B cell (primary cell): Measurements from ENCODE around the gene SEL1L. TPM values are rescaled to one million over a fixed set of nuclear protein-coding genes. Genes with fewer than 3 reads are reported as not detected.

Source experiments
- ATAC-seq: fragments of 200-7000 bp; cut with Tn5 transposase; one replicate; pipeline ENCODE4 v1.10.0; 2021; ENCODE audit warnings: low read depth, mild to moderate bottlenecking, moderate number of reproducible peaks, moderate library complexity
- CTCF ChIA-PET: fragments of 350-600 bp; sonication (Branson Sonifier 250); formaldehyde crosslinking; loops from one replicate; lab custom pipeline; 2021; ENCODE audit warnings: antibody characterized with exemption, inconsistent platforms; lab: Charles Lee
- POLR2A ChIA-PET: fragments of 350-600 bp; sonication (Branson Sonifier 250); formaldehyde crosslinking; loops from one replicate; lab custom pipeline; 2021; ENCODE audit warnings: antibody characterized with exemption; lab: Charles Lee
- DNase-seq: peaks from one replicate; pipeline ENCODE4 v3.0.0; 2013
- H2AFZ ChIP-seq: 2 replicates; pipeline ENCODE4 v1.6.1; 2012; ENCODE audit warnings: mild to moderate bottlenecking, low read depth, low read length; ENCODE audit not compliant: insufficient read depth, poor library complexity, severe bottlenecking
- H3K27ac ChIP-seq, 2 donors: 1 replicate in 1 of 2; 2 replicates in 1 of 2; pipeline ENCODE4 v1.5.1; 2012 to 2013; ENCODE audit warnings: low read length in 2 of 2, mild to moderate bottlenecking in 2 of 2, moderate library complexity in 1 of 2
- H3K27me3 ChIP-seq, 4 experiments: fragments of 200-600 bp in 1 of 4; sonication (generic) in 1 of 4; replicated peaks in 1 of 4; 1 replicate in 2 of 4; 2 replicates in 2 of 4; pipeline versions ENCODE4 v1.6.1 to v1.7.0; 2013 to 2016; ENCODE audit warnings: low read length in 3 of 4, mild to moderate bottlenecking in 2 of 4, mixed read lengths in 1 of 4, moderate library complexity in 1 of 4; ENCODE audit not compliant: insufficient read depth in 4 of 4, control insufficient read depth in 3 of 4; ENCODE audit errors: control extremely low read depth in 1 of 4
- H3K36me3 ChIP-seq, 2 experiments: replicated peaks in 1 of 2; 1 replicate in 1 of 2; 2 replicates in 1 of 2; pipeline versions ENCODE4 v1.6.1 to v1.7.1; 2013; ENCODE audit warnings: low read length in 1 of 2; ENCODE audit not compliant: insufficient read depth in 2 of 2, control insufficient read depth in 1 of 2; ENCODE audit errors: control extremely low read depth in 1 of 2, extremely low read depth in 1 of 2
- H3K4me1 ChIP-seq, 2 donors: fragments of 200-600 bp in 1 of 2; sonication (generic) in 1 of 2; 1 replicate in 1 of 2; 2 replicates in 1 of 2; pipeline versions ENCODE4 v1.5.1 to v1.6.1; 2013 to 2017; ENCODE audit warnings: low read length in 2 of 2; ENCODE audit not compliant: control insufficient read depth in 2 of 2, insufficient read depth in 2 of 2
- H3K4me2 ChIP-seq: replicated peaks from 2 replicates; pipeline ENCODE3; 2012; ENCODE audit warnings: mild to moderate bottlenecking, low read depth, low read length; ENCODE audit not compliant: poor library complexity, severe bottlenecking
- H3K4me3 ChIP-seq, 5 experiments: fragments of 200-600 bp in 1 of 5; sonication (generic) in 1 of 5; 1 replicate in 3 of 5; 2 replicates in 2 of 5; pipeline versions ENCODE4 v1.5.1 to v1.7.0; 2011 to 2016; ENCODE audit warnings: low read length in 4 of 5, mild to moderate bottlenecking in 4 of 5, low read depth in 2 of 5, control low read depth in 1 of 5, moderate library complexity in 1 of 5; ENCODE audit not compliant: insufficient read depth in 1 of 5; ENCODE audit errors: control extremely low read depth in 1 of 5, extremely low read depth in 1 of 5
- H3K79me2 ChIP-seq: fragments of 200-600 bp; sonication (generic); one replicate; pipeline ENCODE4 v1.6.0; 2016; ENCODE audit warnings: low read length; ENCODE audit not compliant: control insufficient read depth, insufficient read depth
- H3K9ac ChIP-seq: fragments of 200-600 bp; sonication (generic); 2 replicates; pipeline ENCODE4 v1.6.1; 2017; ENCODE audit warnings: mild to moderate bottlenecking, low read length, moderate library complexity
- H3K9me3 ChIP-seq, 3 donors: one replicate each; pipeline versions ENCODE4 v1.6.1 to v1.7.1; 2013; ENCODE audit warnings: low read length in 2 of 3; ENCODE audit not compliant: control insufficient read depth in 2 of 3, insufficient read depth in 1 of 3; ENCODE audit errors: control extremely low read depth in 1 of 3
- H4K20me1 ChIP-seq: 2 replicates; pipeline ENCODE4 v1.6.0; 2012; ENCODE audit warnings: mild to moderate bottlenecking, low read length; ENCODE audit not compliant: insufficient read depth, control insufficient read depth, poor library complexity, severe bottlenecking
- H3K27ac Mint-ChIP-seq: one replicate; pipeline ENCODE4 v1.8.0; 2021; ENCODE audit warnings: mixed read lengths
- H3K27me3 Mint-ChIP-seq: one replicate; pipeline ENCODE4 v1.8.0; 2021; ENCODE audit warnings: mixed read lengths
- H3K4me1 Mint-ChIP-seq: one replicate; pipeline ENCODE4 v1.8.0; 2021; ENCODE audit warnings: mixed read lengths
- H3K4me3 Mint-ChIP-seq: one replicate; pipeline ENCODE4 v1.8.0; 2021; ENCODE audit warnings: mixed read lengths
- H3K9me3 Mint-ChIP-seq: one replicate; pipeline ENCODE4 v1.8.0; 2022; ENCODE audit warnings: mixed read lengths; ENCODE audit not compliant: insufficient read depth
- CTCF ChIP-seq: fragments of 200-600 bp; IDR thresholded peaks from one replicate; pipeline ENCODE4 v1.8.0; 2022; ENCODE audit warnings: antibody characterized with exemption, mild to moderate bottlenecking
- EZH2 ChIP-seq: IDR thresholded peaks from 2 replicates; pipeline ENCODE4 v1.6.1; 2012; ENCODE audit warnings: borderline replicate concordance, low read depth, mild to moderate bottlenecking, moderate library complexity, low read length; ENCODE audit not compliant: insufficient read depth, poor library complexity, severe bottlenecking
- WGBS: methylation state at CpG from one replicate; pipeline ENCODE4 v1.1.5; 2013; ENCODE audit warnings: missing lambda C conversion rate; ENCODE audit not compliant: insufficient coverage; 5-methylcytosine and 5-hydroxymethylcytosine counted together
- intact Hi-C: fragments of 100-400 bp; cut with micrococcal nuclease; formaldehyde crosslinking; loops from one replicate; pipeline ENCODE4 v1.10.0; 2022
- polyA minus RNA-seq: library from RNA; depleted of rRNA, polyadenylated mRNA; stranded (reverse); fragments of >200 nt; gene quantifications from 2 replicates; pipeline ENCODE4 v1.2.3, GENCODE V29; 2012
- polyA plus RNA-seq: library from polyadenylated mRNA; depleted of rRNA; stranded (reverse); fragments of >200 nt; gene quantifications from 2 replicates; pipeline ENCODE4 v1.2.3, GENCODE V29; 2012
- total RNA-seq, 2 donors: library from RNA; stranded (reverse); fragments of 120-200 nt in 1 of 2; gene quantifications; 1 replicate in 1 of 2; 2 replicates in 1 of 2; pipeline versions ENCODE4 v1.2.3 to v1.2.4, GENCODE V29; 2013 to 2022

SEL1L gene
- 50.0 and 53.8 TPM in 2 replicates for total RNA-seq
- total RNA-seq (2013), result 37.3 TPM
- polyA plus RNA-seq, result 7.3 and 14.4 TPM in 2 replicates
- 24.5 and 26.9 TPM in 2 replicates for polyA minus RNA-seq

DNA sequence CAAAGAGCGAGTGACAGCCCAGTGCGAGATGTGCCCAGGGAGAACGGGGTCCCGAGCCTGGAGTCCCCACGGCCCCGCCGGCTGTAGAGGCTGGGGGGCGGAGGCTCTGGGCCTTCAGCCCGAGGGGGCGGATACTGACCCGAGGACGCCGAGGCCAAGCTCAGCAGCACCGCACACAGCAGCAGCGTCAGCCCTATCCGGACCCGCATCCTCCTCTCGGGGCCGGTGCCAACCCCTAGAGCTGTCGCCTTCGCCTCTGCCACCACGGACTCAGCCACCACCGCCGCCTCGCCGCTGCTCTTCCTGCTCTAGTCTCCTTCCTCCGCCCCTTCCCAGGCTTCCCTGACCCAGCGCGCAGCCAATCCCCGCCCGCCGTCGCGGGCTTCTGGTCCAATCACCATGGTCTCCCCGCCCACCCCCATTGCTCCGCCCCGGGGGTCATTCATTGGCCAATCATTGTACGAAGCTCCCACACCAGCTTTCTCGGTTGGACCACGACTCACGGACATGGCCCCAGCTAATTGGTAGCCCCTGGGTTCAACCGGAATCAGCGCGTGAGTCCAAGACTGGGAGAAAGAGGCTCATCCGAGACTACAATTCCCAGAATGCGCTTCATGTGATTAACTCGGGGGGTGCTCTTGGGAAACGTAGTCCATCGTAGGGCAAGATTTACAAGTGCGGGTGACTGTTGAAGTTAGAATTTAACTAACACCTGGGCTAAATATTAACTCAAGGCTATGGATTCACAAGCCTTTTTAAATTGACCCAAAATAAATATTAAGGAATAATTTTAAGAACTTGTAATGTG, at the start of gene SEL1L:
Gene SEL1L (minus strand): TSS at position 318 of the 808 bp plus-strand sequence. CDS start 109 bp downstream, at position 209.
- H3K27ac Mint-ChIP-seq, result peak within 1 kb of the TSS; percentile 95
- CTCF ChIA-PET, result interaction anchor here (0.6 to 0.8 kb wide), 2 partner anchors 69 to 78 kb away, joined by 3 read pairs; no protein-coding TSS in a partner anchor
- no peaks in the 10 kb centered on the region for H3K9me3 Mint-ChIP-seq
- Histone ChIP-seq H3K9me3 (peaks cover 0 to 3% (median 0%) of the 10 kb centered on the region in 3 donors), H3K79me2 (peaks cover 46% of the 10 kb centered on the region), H3K36me3 (no peaks in the 10 kb centered on the region), H3K4me1 (peaks cover 32% of the 10 kb centered on the region in 2 donors), H3K9ac (peak within 1 kb of the TSS; percentile 91), H3K4me3 (peak within 1 kb of the TSS; percentile 86 to 96 (median 92)), H3K27me3 (no peaks in the 10 kb centered on the region), H2AFZ (peak within 1 kb of the TSS; percentile 87), H3K27ac (peak within 1 kb of the TSS in 1 of 2 donors; percentile 77), H4K20me1 (peaks cover 7% of the 10 kb centered on the region), H3K4me2 (peak within 1 kb of the TSS; percentile 90)
- peaks cover 54% of the 10 kb centered on the region for H3K4me1 Mint-ChIP-seq
- DNase-seq (peak; percentile 99), ATAC-seq (peak; percentile 97)
- no peak for TF ChIP-seq EZH2
- no peak for TF ChIP-seq CTCF
- POLR2A ChIA-PET, result interaction anchor here (1.2 to 1.3 kb wide), 2 partner anchors 313 to 364 kb away, joined by 7 to 10 read pairs; partner anchors contain the start of gene GTF2A1
- no peaks in the 10 kb centered on the region for H3K27me3 Mint-ChIP-seq
- intact Hi-C loops, result loop anchor here (1.0 kb wide), 1 partner anchor 59 kb away; no protein-coding TSS in a partner anchor
- WGBS, result 1% methylated on average over 45 of the region's 50 CpGs
- H3K4me3 Mint-ChIP-seq, result peak within 1 kb of the TSS; percentile 98

- intact Hi-C loops, result no loop called here
- H3K36me3 ChIP-seq, result no peaks in the 10 kb centered on the region
- ChIA-PET POLR2A (no interaction called here), CTCF (no interaction called here)
- H3K4me3 ChIP-seq, result no peak overlapping the region
- H3K4me2 ChIP-seq, result no peak overlapping the region
- Mint-ChIP-seq H3K27ac (no peak overlapping the region), H3K27me3 (peaks cover 7% of the 10 kb centered on the region), H3K4me3 (no peak overlapping the region), H3K4me1 (no peaks in the 10 kb centered on the region), H3K9me3 (peaks cover 5% of the 10 kb centered on the region)
- DNase-seq (no peak), ATAC-seq (no peak)
- H3K27me3 ChIP-seq, result peaks cover 0 to 3% (median 0%) of the 10 kb centered on the region in 4 experiments
- no peaks in the 10 kb centered on the region for H4K20me1 ChIP-seq
- no peak overlapping the region for H3K9ac ChIP-seq
- TF ChIP-seq CTCF (no peak), EZH2 (no peak)
- no peaks in the 10 kb centered on the region for H3K4me1 ChIP-seq
- H3K79me2 ChIP-seq, result no peaks in the 10 kb centered on the region
- H2AFZ ChIP-seq, result no peak overlapping the region
- WGBS, result 93% methylated on average over 2 of the region's 3 CpGs
- H3K27ac ChIP-seq, result no peak overlapping the region
- H3K9me3 ChIP-seq, result no peaks in the 10 kb centered on the region
These were observed 48.8 kb upstream of the SEL1L start for GRCh38 chr14:81582420-81582819.
